HepG2 (cell line): ENCODE measurements around the gene GMCL2. TPM values are rescaled to one million over a fixed set of nuclear protein-coding genes. Genes with fewer than 3 reads are reported as not detected.

Experiments used
- AHR ChIP-seq: IDR thresholded peaks from 2 replicates; pipeline ENCODE4 v1.6.1; 2018; ENCODE audit warnings: missing genetic modification reagents, missing compliant biosample characterization
- CAMTA2 ChIP-seq: sonication (generic); formaldehyde crosslinking; IDR thresholded peaks from 2 replicates; pipeline ENCODE4 v1.4.0; 2020; ENCODE audit warnings: mild to moderate bottlenecking, missing genetic modification reagents, borderline replicate concordance
- DBP ChIP-seq: sonication (generic); formaldehyde crosslinking; IDR thresholded peaks from 2 replicates; pipeline ENCODE4 v1.4.0; 2020; ENCODE audit warnings: missing genetic modification reagents; ENCODE audit errors: not compliant biosample characterization
- DNMT3B ChIP-seq: conservative IDR thresholded peaks from 2 replicates; pipeline ENCODE4 v1.6.1; 2016; ENCODE audit warnings: missing biosample characterization, control low read depth
- HES4 ChIP-seq: sonication (generic); formaldehyde crosslinking; IDR thresholded peaks from 2 replicates; pipeline ENCODE4 v1.9.0; 2021; ENCODE audit warnings: mild to moderate bottlenecking, missing genetic modification reagents, borderline replicate concordance
- HMGXB3 ChIP-seq: sonication (generic); formaldehyde crosslinking; IDR thresholded peaks from 2 replicates; pipeline ENCODE4 v1.4.0; 2020; ENCODE audit warnings: missing genetic modification reagents, borderline replicate concordance
- NONO ChIP-seq, 2 experiments: fragments of 450-650 bp in 1 of 2; sonication (generic) in 1 of 2; formaldehyde crosslinking in 1 of 2; IDR thresholded peaks in 1 of 2; conservative IDR thresholded peaks in 1 of 2; 2 replicates each; pipeline versions ENCODE4 v1.6.1 to v1.8.0; 2017 to 2022; ENCODE audit warnings: mild to moderate bottlenecking in 1 of 2, missing genetic modification reagents in 1 of 2, moderate library complexity in 1 of 2
- POLR2G ChIP-seq: fragments of 200-400 bp; formaldehyde crosslinking; IDR thresholded peaks from 2 replicates; pipeline ENCODE4 v1.6.1; 2018; ENCODE audit warnings: mild to moderate bottlenecking, low read depth, low read length, moderate library complexity
- RBAK ChIP-seq: sonication (generic); formaldehyde crosslinking; IDR thresholded peaks from 2 replicates; pipeline ENCODE4 v1.5.1; 2020; ENCODE audit warnings: mild to moderate bottlenecking, missing genetic modification reagents
- TFDP1 ChIP-seq: IDR thresholded peaks from 2 replicates; pipeline ENCODE4 v1.6.1; 2016; ENCODE audit warnings: missing compliant biosample characterization, missing genetic modification reagents, borderline replicate concordance
- YY1 ChIP-seq: IDR thresholded peaks from 2 replicates; pipeline ENCODE4 v1.6.1; 2011; ENCODE audit warnings: low read length, low read depth, moderate library complexity, mild to moderate bottlenecking; ENCODE audit not compliant: insufficient read depth, insufficient replicate concordance
- ZBTB37 ChIP-seq: sonication (generic); formaldehyde crosslinking; IDR thresholded peaks from 2 replicates; pipeline ENCODE4 v1.4.0; 2020; ENCODE audit warnings: mild to moderate bottlenecking, missing genetic modification reagents
- ZFX ChIP-seq: sonication (generic); formaldehyde crosslinking; IDR thresholded peaks from 2 replicates; pipeline ENCODE4 v1.4.0; 2020; ENCODE audit warnings: mild to moderate bottlenecking, low read depth, missing genetic modification reagents, moderate library complexity
- ZNF280D ChIP-seq: sonication (generic); formaldehyde crosslinking; IDR thresholded peaks from 2 replicates; pipeline ENCODE4 v1.5.1; 2020; ENCODE audit warnings: mild to moderate bottlenecking, missing genetic modification reagents
- ZNF607 ChIP-seq: sonication (generic); formaldehyde crosslinking; IDR thresholded peaks from 2 replicates; pipeline ENCODE4 v1.5.1; 2020; ENCODE audit warnings: missing genetic modification reagents, mild to moderate bottlenecking, borderline replicate concordance
- ZSCAN21 ChIP-seq: sonication (generic); formaldehyde crosslinking; IDR thresholded peaks from 2 replicates; pipeline ENCODE4 v1.8.0; 2022; ENCODE audit warnings: mild to moderate bottlenecking, missing genetic modification reagents, moderate library complexity, borderline replicate concordance
- polyA plus RNA-seq, 8 experiments: library from polyadenylated mRNA; depleted of rRNA in 3 of 8; stranded (reverse) in 7 of 8; unstranded in 1 of 8; fragments of >200 nt; fragmentation: Illumina TruSeq in 4 of 8; extraction: Trizol in 4 of 8; gene quantifications; 2 replicates each; pipeline versions ENCODE4 v1.2.1 to v1.2.3, GENCODE V29; 2011 to 2016; ENCODE audit warnings: low read depth in 4 of 8, missing spikeins in 1 of 8, mixed read lengths in 1 of 8; ENCODE audit not compliant: insufficient read depth in 1 of 8
- total RNA-seq, 5 experiments: library from RNA; depleted of rRNA; stranded (reverse); fragments of >200 nt; fragmentation: Illumina TruSeq; extraction: Trizol; gene quantifications; 2 replicates each; pipeline ENCODE4 v1.2.3, GENCODE V29; 2016; ENCODE audit warnings: low read depth in 1 of 5

The GMCL2 gene
- total and polyA plus RNA-seq, 2 of the 13 experiments (the other 11 are each of a cell fraction or from before 2014, with no cell fraction given), result 0.03 TPM; not detected in 1

- TF ChIP-seq DBP (CRISPR knock-in tag) (no peak), YY1 (peak; percentile 75), ZSCAN21 (peak; percentile 78; the same call in 1 of the 2 replicates), AHR (CRISPR knock-in tag) (0 out of 2 replicates have a peak, but pooled peaks have one; percentile 52), HMGXB3 (CRISPR knock-in tag) (0 out of 2 replicates have a peak, but pooled peaks have one; percentile 3), HES4 (peak; percentile 53; the same call in 1 of the 2 replicates), CAMTA2 (peak; percentile 83; the same call in 1 of the 2 replicates), ZNF280D (CRISPR knock-in tag) (no peak), ZNF607 (CRISPR knock-in tag) (peak; percentile 45), TFDP1 (CRISPR knock-in tag) (peak; percentile 12; the same call in 1 of the 2 replicates), NONO (IDR thresholded peaks at IDR 0.05) (no peak), NONO (CRISPR knock-in tag; conservative IDR thresholded peaks at IDR 0.05) (peak; percentile 40), RBAK (CRISPR knock-in tag) (no peak), ZBTB37 (CRISPR knock-in tag) (no peak), DNMT3B (CRISPR knock-in tag) (peak; percentile 14; the same call in 1 of the 2 replicates), POLR2G (peak; percentile 72), ZFX (CRISPR knock-in tag) (peak; percentile 93)
Measured at GRCh38 chr5:178232124-178232919, 45.2 kb upstream of the GMCL2 start, which contains the start of gene PHYKPL (continued).
